ENCODE data around the gene CNIH2. TPM values are rescaled to one million over a fixed set of nuclear protein-coding genes. Genes with fewer than 3 reads are reported as not detected.
"Not testable (repeated sequence)": the region's sequence is repeated elsewhere in the genome, so short reads cannot be mapped to it uniquely, and the experiment has no call there.

CNIH2 gene
- total RNA-seq, 1 donor from 2014 or later = 0.59 TPM

DNA sequence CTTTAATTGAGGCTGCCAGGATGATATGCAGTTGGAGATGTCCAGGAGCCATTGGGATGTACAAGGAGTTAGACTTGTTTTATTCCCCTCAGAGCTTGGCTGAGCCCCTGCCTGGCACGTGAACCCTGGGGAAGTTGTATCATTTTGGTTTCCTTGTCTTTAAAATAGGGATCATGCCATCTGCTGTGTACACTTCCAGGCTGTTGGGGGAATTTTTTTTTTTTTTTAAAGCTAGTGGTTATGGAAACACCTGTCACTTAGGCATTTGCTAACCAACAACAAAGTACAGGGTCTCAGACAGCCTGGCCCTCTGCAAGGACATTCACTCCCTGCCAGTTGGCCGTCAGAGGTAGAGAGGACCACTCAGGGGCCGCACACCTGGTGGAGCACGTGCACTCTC, 18.0 kb upstream of the CNIH2 start:
- no peak for DNase-seq

DNA sequence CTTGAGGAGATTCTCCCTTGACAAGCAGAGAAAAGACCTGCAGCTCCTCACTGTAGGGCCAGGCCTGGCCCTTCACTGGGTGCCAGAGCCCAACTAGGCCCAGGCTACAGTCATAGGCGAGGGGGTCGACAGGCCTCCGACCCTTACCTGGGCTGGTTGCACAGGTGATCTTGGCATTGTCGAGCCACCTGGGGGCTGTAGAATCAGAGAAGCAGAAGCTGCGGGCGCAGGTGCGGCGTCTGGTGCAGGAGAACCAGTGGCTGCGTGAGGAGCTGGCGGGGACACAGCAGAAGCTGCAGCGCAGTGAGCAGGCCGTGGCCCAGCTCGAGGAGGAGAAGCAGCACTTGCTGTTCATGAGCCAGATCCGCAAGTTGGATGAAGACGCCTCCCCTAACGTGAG, 16.4 kb upstream of the CNIH2 start:
- no peak for DNase-seq

- DNase-seq = no peak
Measured at GRCh38 chr11:66262191-66262590, 15.8 kb upstream of the CNIH2 start.

- DNase-seq = no peak
Measured at GRCh38 chr11:66262696-66263095, 15.3 kb upstream of the CNIH2 start.

DNA sequence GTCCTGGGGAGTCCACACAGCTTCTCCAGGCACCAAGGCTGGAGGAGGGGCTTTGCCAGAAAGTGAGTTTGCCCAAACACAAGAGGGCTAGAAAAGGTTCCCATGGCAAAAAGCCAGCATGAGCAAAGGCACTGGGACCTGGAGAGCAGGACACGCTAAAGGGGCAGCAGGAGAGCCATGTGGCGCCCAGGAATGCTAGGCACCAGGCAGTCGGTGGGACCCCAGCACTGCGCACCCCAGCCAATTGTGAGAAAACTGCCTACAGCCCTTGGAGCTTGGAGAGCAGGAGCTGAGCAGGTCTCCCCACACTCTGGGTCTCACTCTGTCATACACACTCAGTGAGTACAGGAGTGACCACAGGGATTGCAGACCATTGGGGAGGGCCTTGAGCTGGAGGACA, 14.7 kb upstream of the CNIH2 start:
- DNase-seq = no peak

GRCh38 chr11:66263785-66264184, 14.2 kb upstream of the CNIH2 start:
- DNase-seq = no peak

DNA sequence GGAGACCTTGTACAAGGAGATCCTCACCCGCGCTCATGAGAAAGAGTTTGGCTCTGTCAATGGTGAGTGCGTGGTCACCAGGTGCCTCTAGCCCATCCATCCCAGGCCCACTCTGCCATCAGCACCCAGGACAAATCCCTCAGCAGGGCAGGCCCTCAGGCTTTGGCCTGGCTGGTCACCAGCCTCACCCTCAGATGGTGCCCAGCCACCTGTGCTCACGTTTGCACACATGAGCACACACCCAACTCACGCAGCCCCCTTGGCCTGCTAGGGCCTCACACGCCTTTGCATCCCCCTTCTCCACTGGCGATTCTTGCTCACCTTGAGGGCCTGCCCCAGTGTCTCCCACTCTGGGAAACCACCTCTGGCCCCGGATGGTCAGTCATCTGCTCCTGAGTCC, 13.6 kb upstream of the CNIH2 start:
- DNase-seq = no peak

GRCh38 chr11:66264914-66265313, 13.1 kb upstream of the CNIH2 start:
- DNase-seq = no peak

DNA sequence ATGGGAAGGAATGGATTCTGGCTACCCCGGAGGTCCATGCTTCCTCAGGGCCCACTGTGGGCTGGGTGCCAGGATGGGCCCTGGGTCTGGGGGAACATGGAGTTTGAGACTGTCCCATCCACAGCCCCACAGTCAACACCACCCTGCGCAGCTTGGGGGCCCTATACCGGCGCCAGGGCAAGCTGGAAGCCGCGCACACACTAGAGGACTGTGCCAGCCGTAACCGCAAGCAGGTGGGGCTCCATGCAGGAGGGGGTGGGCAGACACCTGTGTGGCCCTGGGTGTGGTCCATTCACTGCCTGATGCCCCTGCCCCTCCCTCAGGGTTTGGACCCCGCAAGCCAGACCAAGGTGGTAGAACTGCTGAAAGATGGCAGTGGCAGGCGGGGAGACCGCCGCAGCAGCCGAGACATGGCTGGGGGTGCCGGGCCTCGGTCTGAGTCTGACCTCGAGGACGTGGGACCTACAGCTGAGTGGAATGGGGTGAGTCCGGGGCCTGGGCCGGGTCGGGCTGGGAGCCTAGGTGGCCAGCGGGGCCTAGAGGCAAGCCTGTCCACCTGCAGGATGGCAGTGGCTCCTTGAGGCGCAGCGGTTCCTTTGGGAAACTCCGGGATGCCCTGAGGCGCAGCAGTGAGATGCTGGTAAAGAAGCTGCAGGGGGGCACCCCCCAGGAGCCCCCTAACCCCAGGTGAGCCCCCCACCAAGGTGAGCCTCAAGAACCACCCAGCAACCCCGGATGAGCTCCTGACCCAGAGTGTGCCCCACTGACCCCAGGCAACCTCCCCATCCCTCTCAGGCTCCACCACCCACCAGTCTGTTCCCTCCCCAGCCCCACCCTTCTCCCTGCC, 12.2 kb upstream of the CNIH2 start:
- no peak for DNase-seq

DNA sequence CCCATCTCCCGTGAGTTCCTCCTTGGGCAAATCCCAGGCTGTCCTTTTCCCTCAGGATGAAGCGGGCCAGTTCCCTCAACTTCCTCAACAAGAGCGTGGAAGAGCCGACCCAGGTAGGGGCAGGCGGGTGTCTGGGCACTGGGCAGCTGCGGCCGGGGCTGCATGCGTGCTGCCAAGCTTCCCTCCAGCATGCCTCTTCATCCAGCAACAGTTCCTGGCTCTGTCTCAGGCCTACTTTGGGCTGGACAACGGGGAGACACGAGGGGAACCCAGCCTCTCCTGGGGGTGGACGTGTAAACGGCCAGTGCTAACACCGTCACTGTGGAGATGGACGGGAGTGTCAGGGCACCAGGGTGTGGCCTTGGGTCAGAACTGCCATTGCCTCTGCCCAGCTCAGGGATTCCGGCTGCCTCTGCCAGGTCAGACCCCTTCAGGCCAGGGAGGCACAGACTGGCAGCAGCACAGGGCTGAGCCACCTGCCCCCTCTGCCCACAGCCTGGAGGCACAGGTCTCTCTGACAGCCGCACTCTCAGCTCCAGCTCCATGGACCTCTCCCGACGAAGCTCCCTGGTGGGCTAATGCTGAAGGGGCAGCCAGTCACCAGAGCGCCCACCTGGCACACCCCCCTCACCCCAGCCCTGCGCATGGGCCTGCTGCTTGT, 11.5 kb upstream of the CNIH2 start:
- no peak for DNase-seq

DNA sequence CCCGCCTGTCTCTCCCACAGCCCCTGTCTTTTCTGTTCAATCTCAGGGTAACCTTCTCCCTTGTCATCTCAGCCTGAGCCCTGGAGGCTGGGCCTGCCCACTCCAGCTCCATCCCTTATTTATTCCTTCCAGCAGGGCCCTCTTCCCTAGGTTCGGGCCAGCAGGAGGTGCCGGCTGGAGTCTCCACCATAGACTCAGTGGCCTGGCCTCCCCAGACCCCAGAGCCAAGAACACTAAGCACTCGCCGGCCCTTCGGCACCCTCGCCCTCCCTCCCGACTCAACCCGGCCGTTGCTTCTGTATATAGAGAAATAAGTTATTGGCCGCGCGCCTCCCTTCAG, 11.0 kb upstream of the CNIH2 start:
- no peak for DNase-seq

DNA sequence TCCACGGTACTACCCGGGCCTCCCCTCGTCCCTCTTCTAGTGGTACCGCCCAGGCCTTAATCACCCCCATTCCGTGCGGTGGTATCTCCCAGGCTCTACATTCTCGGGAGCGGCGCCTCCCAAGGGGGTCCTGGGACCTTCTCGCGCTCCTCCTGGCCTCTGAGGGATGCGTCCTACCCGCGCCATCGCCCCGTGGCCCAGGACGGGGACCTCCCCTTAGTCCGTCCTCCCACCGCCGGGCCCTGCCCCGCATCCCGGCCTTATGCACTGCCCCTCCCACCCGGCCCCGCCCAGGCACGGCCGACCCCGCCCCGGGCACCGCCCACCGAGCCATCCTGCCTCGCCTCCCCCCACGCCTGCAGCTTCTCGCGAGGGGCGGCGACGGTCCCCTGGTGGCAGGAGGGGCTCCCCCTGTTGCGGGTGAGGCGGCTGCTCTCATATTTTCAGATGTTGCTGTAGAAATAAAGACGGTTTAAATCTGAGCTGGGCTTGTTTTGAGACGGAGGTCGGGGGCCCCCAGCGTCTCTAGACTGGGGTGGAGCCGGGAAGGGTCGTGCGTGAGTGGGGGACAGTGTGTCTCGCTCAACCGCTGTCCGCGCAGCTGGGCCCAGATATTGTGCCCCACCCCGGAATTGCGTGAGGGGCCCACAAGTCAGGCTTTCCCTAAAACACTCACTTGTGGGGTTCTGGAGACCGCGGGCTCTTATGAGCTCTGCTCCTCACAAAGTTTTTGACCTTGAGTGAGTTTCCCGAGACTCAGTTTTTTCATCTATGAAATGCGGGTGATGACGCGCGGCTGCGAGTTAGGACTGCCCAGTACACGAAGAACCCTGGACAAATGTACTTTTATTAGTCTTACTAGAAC, 10.4 kb upstream of the CNIH2 start:
- DNase-seq = peak; percentile 95

DNA sequence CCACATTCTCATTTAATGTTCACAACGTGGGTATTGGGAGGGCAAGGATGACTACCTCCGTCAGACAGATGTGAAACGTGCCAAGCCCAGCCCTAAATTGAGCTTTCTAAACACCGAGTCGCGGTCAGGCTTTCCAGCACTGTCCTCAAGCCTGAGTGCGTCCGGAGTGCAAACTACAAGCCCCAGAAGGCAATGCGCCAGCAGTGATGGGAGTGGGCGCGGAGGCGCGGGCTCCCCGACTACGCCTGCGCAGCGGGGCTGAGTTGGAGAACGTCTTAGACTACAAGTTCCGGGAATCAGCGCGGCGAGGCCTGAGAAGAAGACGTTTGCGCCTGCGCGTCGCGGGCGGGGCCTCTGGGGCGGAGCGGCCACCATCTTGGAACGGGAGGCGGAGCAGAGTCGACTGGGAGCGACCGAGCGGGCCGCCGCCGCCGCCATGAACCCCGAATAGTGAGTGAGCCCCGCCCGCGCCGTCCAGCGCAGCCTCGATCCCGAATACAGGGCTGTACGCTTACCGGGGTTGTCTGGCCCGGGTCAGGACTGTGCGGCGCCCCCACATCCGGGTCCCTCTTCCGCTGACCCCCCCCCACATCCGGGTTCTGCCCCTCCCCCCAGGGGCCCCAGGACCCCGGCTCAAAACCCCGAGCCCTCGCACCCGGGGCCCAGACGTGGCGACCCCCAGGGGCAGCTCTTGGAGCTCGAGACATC, 9.6 kb upstream of the CNIH2 start, which contains the start of gene RAB1B:
TSS of gene RAB1B (plus strand) at position 396 of the 708 bp plus-strand sequence. CDS start at position 437, 41 bp downstream.
- DNase-seq = peak; percentile 100

GRCh38 chr11:66268952-66269905, 8.7 kb upstream of the CNIH2 start:
- no peak for DNase-seq

GRCh38 chr11:66271816-66272215, 6.2 kb upstream of the CNIH2 start:
- DNase-seq = no peak

GRCh38 chr11:66272596-66272995, 5.4 kb upstream of the CNIH2 start:
- DNase-seq = no peak

- DNase-seq = no peak
Measured at GRCh38 chr11:66274219-66274618, 3.8 kb upstream of the CNIH2 start.

DNA sequence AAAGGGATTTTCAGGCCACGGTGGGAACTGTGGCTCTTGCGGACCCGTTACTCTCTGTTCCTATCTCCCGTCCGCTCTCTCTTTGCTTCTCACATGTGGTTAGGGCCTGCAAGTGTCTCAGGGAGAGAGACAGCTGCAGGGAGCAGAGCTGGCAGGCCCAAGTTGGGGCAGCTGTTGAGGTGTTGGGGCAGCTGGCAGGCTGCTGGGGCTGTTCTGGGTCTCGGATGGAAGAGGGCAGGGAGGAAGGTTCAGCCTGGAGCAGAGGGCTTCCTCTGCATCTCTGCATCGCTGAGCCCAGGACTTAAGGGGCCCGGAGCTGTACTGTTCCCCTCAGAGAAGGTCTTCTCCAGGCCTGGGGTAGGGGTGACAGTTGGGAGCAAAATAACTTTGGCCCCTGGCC, 2.6 kb upstream of the CNIH2 start:
- DNase-seq = no peak

DNA sequence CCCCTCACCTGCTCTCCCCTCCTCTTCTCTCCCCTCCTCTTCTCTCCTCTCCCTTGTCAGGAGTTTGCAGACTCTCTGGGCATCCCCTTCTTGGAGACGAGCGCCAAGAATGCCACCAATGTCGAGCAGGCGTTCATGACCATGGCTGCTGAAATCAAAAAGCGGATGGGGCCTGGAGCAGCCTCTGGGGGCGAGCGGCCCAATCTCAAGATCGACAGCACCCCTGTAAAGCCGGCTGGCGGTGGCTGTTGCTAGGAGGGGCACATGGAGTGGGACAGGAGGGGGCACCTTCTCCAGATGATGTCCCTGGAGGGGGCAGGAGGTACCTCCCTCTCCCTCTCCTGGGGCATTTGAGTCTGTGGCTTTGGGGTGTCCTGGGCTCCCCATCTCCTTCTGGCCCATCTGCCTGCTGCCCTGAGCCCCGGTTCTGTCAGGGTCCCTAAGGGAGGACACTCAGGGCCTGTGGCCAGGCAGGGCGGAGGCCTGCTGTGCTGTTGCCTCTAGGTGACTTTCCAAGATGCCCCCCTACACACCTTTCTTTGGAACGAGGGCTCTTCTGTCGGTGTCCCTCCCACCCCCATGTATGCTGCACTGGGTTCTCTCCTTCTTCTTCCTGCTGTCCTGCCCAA, 1.9 kb upstream of the CNIH2 start:
- no peak for DNase-seq

GRCh38 chr11:66276619-66277018, 1.4 kb upstream of the CNIH2 start:
- DNase-seq = not testable (repeated sequence)

GRCh38 chr11:66277064-66277463, 911 bp upstream of the CNIH2 start:
- not testable (repeated sequence) for DNase-seq

Data from skin of body (tissue), 2 donors.